Kidney (tissue), 22 donors: Measurements from ENCODE around the gene TSFM. TPM values are rescaled to one million over a fixed set of nuclear protein-coding genes. Genes with fewer than 3 reads are reported as not detected.

Experiments used
- DNase-seq, 5 donors: peaks; one replicate each; pipeline ENCODE4 v3.0.0-alpha.2; 2013 to 2020
- FAIRE-seq: peaks from 2 replicates; lab custom pipeline; 2012; peaks lifted over from hg19 to GRCh38; lab: Jason Lieb, UNC
- H3K27ac ChIP-seq, 2 donors: one replicate each; pipeline ENCODE4 v1.7.0; 2013; ENCODE audit warnings: low read depth in 2 of 2, low read length in 2 of 2, inconsistent platforms in 1 of 2
- H3K27me3 ChIP-seq: one replicate; pipeline ENCODE4 v1.7.1; 2013; ENCODE audit warnings: low read length, inconsistent platforms; ENCODE audit not compliant: control insufficient read depth, insufficient read depth
- H3K36me3 ChIP-seq, 3 donors: one replicate each; pipeline versions ENCODE4 v1.7.0 to v1.7.1; 2013; ENCODE audit warnings: low read length in 3 of 3, control low read depth in 1 of 3, inconsistent platforms in 1 of 3; ENCODE audit not compliant: insufficient read depth in 3 of 3, control insufficient read depth in 2 of 3
- H3K4me1 ChIP-seq, 3 donors: one replicate each; pipeline versions ENCODE4 v1.7.0 to v1.7.1; 2013; ENCODE audit warnings: low read length in 3 of 3, inconsistent platforms in 1 of 3, low read depth in 1 of 3; ENCODE audit not compliant: control insufficient read depth in 2 of 3, insufficient read depth in 2 of 3
- H3K4me3 ChIP-seq, 3 donors: one replicate each; pipeline versions ENCODE4 v1.7.0 to v1.8.1; 2013; ENCODE audit warnings: low read length in 3 of 3, control low read depth in 1 of 3, inconsistent platforms in 1 of 3
- H3K9ac ChIP-seq, 3 donors: one replicate each; pipeline versions ENCODE4 v1.7.0 to v1.7.1; 2013; ENCODE audit warnings: low read length in 3 of 3, control low read depth in 1 of 3, inconsistent platforms in 1 of 3
- H3K9me3 ChIP-seq, 3 donors: one replicate each; pipeline versions ENCODE4 v1.7.0 to v1.7.1; 2013; ENCODE audit warnings: low read length in 3 of 3, control low read depth in 1 of 3, inconsistent platforms in 1 of 3; ENCODE audit not compliant: control insufficient read depth in 2 of 3, insufficient read depth in 1 of 3
- CTCF ChIP-seq: IDR thresholded peaks from 3 replicates; pipeline ENCODE4 v1.5.1; 2012; ENCODE audit warnings: mild to moderate bottlenecking, moderate library complexity, borderline replicate concordance; ENCODE audit not compliant: insufficient read depth; ENCODE audit errors: extremely low read depth
- intact Hi-C: fragments of 100-400 bp; cut with DNase I; formaldehyde crosslinking; loops from one replicate; pipeline ENCODE4 v1.11.1; 2022
- long read RNA-seq, 10 donors: library from polyadenylated mRNA in 1 of 10; unstranded in 1 of 10; transcript quantifications; one replicate each; pipeline ENCODE4 v2.0.0 and lab custom pipeline, GENCODE V29; 2021 to 2026
- polyA plus RNA-seq: library from polyadenylated mRNA; stranded (reverse); fragments of 350-450 nt; fragmentation: Illumina TruSeq; extraction: RNeasy Lipid Tissue Mini Kit (QIAGEN cat#74804); gene quantifications from one replicate; pipeline ENCODE4 v1.2.3, GENCODE V29; 2014; ENCODE audit warnings: low read depth, low replicate concordance; ENCODE audit not compliant: insufficient read depth
- total RNA-seq: library from RNA; stranded (reverse); fragmentation: NEBNext Ultra II Directional; extraction: Animal tissue kit (Norgen Biotek cat#: 25700); gene quantifications from one replicate; pipeline ENCODE4 v1.2.1, GENCODE V29; 2021
- donor health status: control.
- donor health status: control.
- donor health status: control.
- donor health status: control.
- donor health status: control.
- donor health status: DM: yes; HTN: yes; CAD: no.
- donor health status: Normal renal cell carcinoma (clear cell type).

TSFM gene
- total RNA-seq, result 32.8 TPM
- polyA plus RNA-seq, result 84.6 TPM
- long read RNA-seq, donor 1, transcript TSFM-204 (6 exons, 2,192 nt), result major isoform, 7 of 13 reads
- long read RNA-seq, donor 1, partial matches to known transcripts, result 6 of 13 reads
- long read RNA-seq, donor 1, other reads (novel, unspliced or antisense), result 0 of 13 reads
- long read RNA-seq, donor 2, transcript TSFM-204 (6 exons, 2,192 nt), result major isoform, 11 of 11 reads
- long read RNA-seq, donor 2, partial matches to known transcripts, result 0 of 11 reads
- long read RNA-seq, donor 2, other reads (novel, unspliced or antisense), result 0 of 11 reads
- long read RNA-seq, donor 3, transcript TSFM-204 (6 exons, 2,192 nt), result major isoform, 15 of 16 reads
- long read RNA-seq, donor 3, partial matches to known transcripts, result 0 of 16 reads
- long read RNA-seq, donor 3, other reads (novel, unspliced or antisense), result 0 of 16 reads
- long read RNA-seq, donor 4, transcript TSFM-204 (6 exons, 2,192 nt), result major isoform, 14 of 15 reads
- long read RNA-seq, donor 4, partial matches to known transcripts, result 0 of 15 reads
- long read RNA-seq, donor 4, other reads (novel, unspliced or antisense), result 0 of 15 reads
- long read RNA-seq, donor 5, partial matches to known transcripts, result 0 of 3 reads
- long read RNA-seq, donor 5, other reads (novel, unspliced or antisense), result 0 of 3 reads
- long read RNA-seq, donor 6, transcript TSFM-204 (6 exons, 2,192 nt), result major isoform, 10 of 10 reads
- long read RNA-seq, donor 6, partial matches to known transcripts, result 0 of 10 reads
- long read RNA-seq, donor 6, other reads (novel, unspliced or antisense), result 0 of 10 reads
- long read RNA-seq, donor 7, transcript TSFM-204 (6 exons, 2,192 nt), result major isoform, 19 of 29 reads
- long read RNA-seq, donor 7, partial matches to known transcripts, result 2 of 29 reads
- long read RNA-seq, donor 7, other reads (novel, unspliced or antisense), result 5 of 29 reads
- long read RNA-seq, donor 8, transcript TSFM-204 (6 exons, 2,192 nt), result major isoform, 10 of 19 reads
- long read RNA-seq, donor 8, partial matches to known transcripts, result 8 of 19 reads
- long read RNA-seq, donor 8, other reads (novel, unspliced or antisense), result 0 of 19 reads
- long read RNA-seq, donor 9, transcript TSFM-204 (6 exons, 2,192 nt), result major isoform, 15 of 16 reads
- long read RNA-seq, donor 9, partial matches to known transcripts, result 0 of 16 reads
- long read RNA-seq, donor 9, other reads (novel, unspliced or antisense), result 0 of 16 reads
- long read RNA-seq, donor 10, transcript TSFM-204 (6 exons, 2,192 nt), result major isoform, 15 of 30 reads
- long read RNA-seq, donor 10, partial matches to known transcripts, result 14 of 30 reads
- long read RNA-seq, donor 10, other reads (novel, unspliced or antisense), result 0 of 30 reads

GRCh38 chr12:57782608-57783465, at the start of gene TSFM:
Gene TSFM, plus strand, starts transcription at chr12:57782787. Its CDS starts 15 bp downstream, at chr12:57782802.
- Histone ChIP-seq H3K4me1 (peaks cover 0 to 33% (median 27%) of the 10 kb centered on the region in 3 donors), H3K9me3 (no peaks in the 10 kb centered on the region), H3K27ac (peak within 1 kb of the TSS; percentile 49 to 64), H3K36me3 (peaks cover 5 to 16% (median 15%) of the 10 kb centered on the region in 3 donors), H3K27me3 (no peaks in the 10 kb centered on the region), H3K9ac (peak within 1 kb of the TSS; percentile 12 to 99 (median 92)), H3K4me3 (peak within 1 kb of the TSS; percentile 86 to 99 (median 99))
- peak; percentile 95 to 98 (median 97) for DNase-seq
- intact Hi-C loops, result no loop called here
- no peak for FAIRE-seq
- peak; percentile 94 for TF ChIP-seq CTCF

- Histone ChIP-seq H3K27ac (no peak overlapping the region), H3K36me3 (no peaks in the 10 kb centered on the region), H3K9ac (no peak overlapping the region), H3K4me1 (peaks cover 0 to 6% (median 4%) of the 10 kb centered on the region in 3 donors), H3K4me3 (no peak overlapping the region), H3K9me3 (no peaks in the 10 kb centered on the region), H3K27me3 (peaks cover 35% of the 10 kb centered on the region)
- FAIRE-seq (no peak), DNase-seq (no peak)
- TF ChIP-seq CTCF, result no peak
- intact Hi-C loops, result no loop called here
These were observed 48.7 kb upstream of the TSFM start for GRCh38 chr12:57733928-57734327.

GRCh38 chr12:57734591-57734990, 48.0 kb upstream of the TSFM start:
- H3K9ac ChIP-seq, result no peak overlapping the region
- peaks cover 0 to 7% (median 4%) of the 10 kb centered on the region in 3 donors for H3K4me1 ChIP-seq
- no peak overlapping the region for H3K27ac ChIP-seq
- DNase-seq (no peak), FAIRE-seq (no peak)
- no peaks in the 10 kb centered on the region for H3K9me3 ChIP-seq
- no peak for TF ChIP-seq CTCF
- intact Hi-C loops, result no loop called here
- H3K27me3 ChIP-seq, result peaks cover 38% of the 10 kb centered on the region
- H3K36me3 ChIP-seq, result no peaks in the 10 kb centered on the region
- no peak overlapping the region for H3K4me3 ChIP-seq
